CD4-positive, alpha-beta T cell (primary cell): ENCODE results near the gene THG1L. TPM values are rescaled to one million over a fixed set of nuclear protein-coding genes. Genes with fewer than 3 reads are reported as not detected.

Experiments used
- ATAC-seq: fragments of 200-7000 bp; cut with Tn5 transposase; one replicate; pipeline ENCODE4 v1.10.0; 2022; ENCODE audit warnings: mild to moderate bottlenecking; ENCODE audit not compliant: poor library complexity
- CTCF ChIA-PET: fragments of 350-600 bp; sonication (Branson Sonifier 250); formaldehyde crosslinking; loops from one replicate; lab custom pipeline; 2021; ENCODE audit warnings: antibody characterized with exemption, inconsistent platforms; lab: Charles Lee
- POLR2A ChIA-PET: fragments of 350-600 bp; sonication (Branson Sonifier 250); formaldehyde crosslinking; loops from one replicate; lab custom pipeline; 2021; ENCODE audit warnings: antibody characterized with exemption, inconsistent platforms; lab: Charles Lee
- DNase-seq, 14 experiments: peaks; one replicate each; pipeline ENCODE4 v3.0.0-alpha.2; 2013 to 2020; ENCODE audit warnings: mixed read lengths in 2 of 14
- H3K27ac ChIP-seq, 2 donors: one replicate each; pipeline versions ENCODE4 v1.5.1 to v1.7.0; 2013; ENCODE audit warnings: low read length in 2 of 2, low read depth in 1 of 2, mild to moderate bottlenecking in 1 of 2
- H3K27me3 ChIP-seq, 2 experiments: 1 replicate in 1 of 2; 2 replicates in 1 of 2; pipeline versions ENCODE4 v1.6.1 to v1.7.0; 2013; ENCODE audit warnings: low read length in 2 of 2, control low read depth in 1 of 2, mild to moderate bottlenecking in 1 of 2, moderate library complexity in 1 of 2; ENCODE audit not compliant: insufficient read depth in 2 of 2, control insufficient read depth in 1 of 2
- H3K36me3 ChIP-seq: one replicate; pipeline ENCODE4 v1.6.1; 2013; ENCODE audit warnings: low read length, control low read depth; ENCODE audit not compliant: insufficient read depth
- H3K4me1 ChIP-seq: one replicate; pipeline ENCODE4 v1.6.1; 2013; ENCODE audit warnings: low read length, control low read depth; ENCODE audit not compliant: insufficient read depth
- H3K4me3 ChIP-seq: one replicate; pipeline ENCODE4 v1.5.1; 2013; ENCODE audit warnings: mild to moderate bottlenecking, low read length, moderate library complexity
- H3K9me3 ChIP-seq, 2 experiments: 1 replicate in 1 of 2; 2 replicates in 1 of 2; pipeline versions ENCODE4 v1.6.1 to v1.7.0; 2013; ENCODE audit warnings: low read length in 2 of 2, mild to moderate bottlenecking in 2 of 2, control low read depth in 1 of 2, moderate library complexity in 1 of 2; ENCODE audit not compliant: control insufficient read depth in 1 of 2, insufficient read depth in 1 of 2
- H3K27ac Mint-ChIP-seq: one replicate; pipeline ENCODE4 v1.8.0; 2020; ENCODE audit warnings: mixed read lengths
- H3K27me3 Mint-ChIP-seq: one replicate; pipeline ENCODE4 v1.8.0; 2021; ENCODE audit warnings: mixed read lengths
- H3K36me3 Mint-ChIP-seq: one replicate; pipeline ENCODE4 v1.8.0; 2021; ENCODE audit warnings: low read depth, mixed read lengths
- H3K4me1 Mint-ChIP-seq: one replicate; pipeline ENCODE4 v1.8.0; 2021; ENCODE audit warnings: low read depth, mixed read lengths
- H3K4me3 Mint-ChIP-seq: one replicate; pipeline ENCODE4 v1.8.0; 2020; ENCODE audit warnings: mild to moderate bottlenecking, mixed read lengths
- H3K9me3 Mint-ChIP-seq: one replicate; pipeline ENCODE4 v1.8.0; 2020; ENCODE audit warnings: mixed read lengths
- intact Hi-C, 2 experiments: fragments of 100-400 bp; cut with DNase I in 1 of 2; cut with micrococcal nuclease in 1 of 2; formaldehyde crosslinking; loops; one replicate each; pipeline versions ENCODE4 v1.15.1 to v1.9.0; 2023 to 2025; cut with DNase I, micrococcal nuclease
- total RNA-seq, 174 experiments: library from RNA in 2 of 174; stranded (reverse) in 2 of 174; gene quantifications; one replicate each; pipeline ENCODE4 v1.2.3 and lab custom pipeline; 2021 to 2026
- TF ChIP-seq, protein P1 (sequence below): fragments of 200-600 bp; IDR thresholded peaks from one replicate; pipeline ENCODE4 v1.8.0; 2022; ENCODE audit warnings: antibody characterized with exemption, mild to moderate bottlenecking

The THG1L gene
- total RNA-seq, 2 experiments from 2014 or later, result 4.1 to 4.6 TPM

DNA sequence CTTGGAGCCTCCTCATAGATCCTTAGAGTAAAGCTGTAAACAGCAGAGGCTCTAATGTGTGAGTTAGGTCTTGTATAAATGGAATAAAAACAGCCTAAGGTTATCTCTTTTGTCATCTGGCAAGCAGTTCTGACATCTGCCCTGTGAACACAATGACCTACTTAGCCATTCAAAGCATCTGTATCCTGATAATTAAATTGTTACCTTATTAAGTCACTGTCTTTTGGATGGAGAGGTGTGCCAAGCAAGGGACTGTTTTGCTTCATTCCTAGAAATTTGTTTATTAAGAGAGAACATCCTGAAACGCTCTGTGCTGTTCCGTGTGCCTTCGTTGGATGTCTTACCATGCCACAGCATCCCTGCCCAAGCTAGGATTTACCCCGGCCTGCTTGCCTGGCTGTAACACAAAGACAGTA is 13.8 kb downstream of the THG1L start:
- peaks cover 35% of the 10 kb centered on the region for H3K4me1 Mint-ChIP-seq
- peaks cover 20% of the 10 kb centered on the region for H3K4me1 ChIP-seq
- H3K27me3 ChIP-seq, result no peaks in the 10 kb centered on the region
- H3K27ac Mint-ChIP-seq, result no peak overlapping the region
- CTCF ChIA-PET, result interaction anchor here (1.3 to 2.2 kb wide), 2 partner anchors 26 to 313 kb away, joined by 3 to 16 read pairs; no protein-coding TSS in a partner anchor
- H3K36me3 ChIP-seq, result no peaks in the 10 kb centered on the region
- intact Hi-C loops, result loop anchor here in 1 of 2 experiments (5.0 kb wide), 1 partner anchor 112 kb away; the partner anchor contains the start of gene CLINT1
- peaks cover 9% of the 10 kb centered on the region for H3K36me3 Mint-ChIP-seq
- no peaks in the 10 kb centered on the region for H3K27me3 Mint-ChIP-seq
- H3K4me3 Mint-ChIP-seq, result peak overlapping the region; percentile 86
- DNase-seq, result no peak
- H3K4me3 ChIP-seq, result no peak overlapping the region
- POLR2A ChIA-PET, result no interaction called here
- ATAC-seq, result no peak
- no peaks in the 10 kb centered on the region for H3K9me3 ChIP-seq
- no peak overlapping the region for H3K27ac ChIP-seq
- TF ChIP-seq, protein P1, sequence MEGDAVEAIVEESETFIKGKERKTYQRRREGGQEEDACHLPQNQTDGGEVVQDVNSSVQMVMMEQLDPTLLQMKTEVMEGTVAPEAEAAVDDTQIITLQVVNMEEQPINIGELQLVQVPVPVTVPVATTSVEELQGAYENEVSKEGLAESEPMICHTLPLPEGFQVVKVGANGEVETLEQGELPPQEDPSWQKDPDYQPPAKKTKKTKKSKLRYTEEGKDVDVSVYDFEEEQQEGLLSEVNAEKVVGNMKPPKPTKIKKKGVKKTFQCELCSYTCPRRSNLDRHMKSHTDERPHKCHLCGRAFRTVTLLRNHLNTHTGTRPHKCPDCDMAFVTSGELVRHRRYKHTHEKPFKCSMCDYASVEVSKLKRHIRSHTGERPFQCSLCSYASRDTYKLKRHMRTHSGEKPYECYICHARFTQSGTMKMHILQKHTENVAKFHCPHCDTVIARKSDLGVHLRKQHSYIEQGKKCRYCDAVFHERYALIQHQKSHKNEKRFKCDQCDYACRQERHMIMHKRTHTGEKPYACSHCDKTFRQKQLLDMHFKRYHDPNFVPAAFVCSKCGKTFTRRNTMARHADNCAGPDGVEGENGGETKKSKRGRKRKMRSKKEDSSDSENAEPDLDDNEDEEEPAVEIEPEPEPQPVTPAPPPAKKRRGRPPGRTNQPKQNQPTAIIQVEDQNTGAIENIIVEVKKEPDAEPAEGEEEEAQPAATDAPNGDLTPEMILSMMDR, result no peak
- no peaks in the 10 kb centered on the region for H3K9me3 Mint-ChIP-seq

DNA sequence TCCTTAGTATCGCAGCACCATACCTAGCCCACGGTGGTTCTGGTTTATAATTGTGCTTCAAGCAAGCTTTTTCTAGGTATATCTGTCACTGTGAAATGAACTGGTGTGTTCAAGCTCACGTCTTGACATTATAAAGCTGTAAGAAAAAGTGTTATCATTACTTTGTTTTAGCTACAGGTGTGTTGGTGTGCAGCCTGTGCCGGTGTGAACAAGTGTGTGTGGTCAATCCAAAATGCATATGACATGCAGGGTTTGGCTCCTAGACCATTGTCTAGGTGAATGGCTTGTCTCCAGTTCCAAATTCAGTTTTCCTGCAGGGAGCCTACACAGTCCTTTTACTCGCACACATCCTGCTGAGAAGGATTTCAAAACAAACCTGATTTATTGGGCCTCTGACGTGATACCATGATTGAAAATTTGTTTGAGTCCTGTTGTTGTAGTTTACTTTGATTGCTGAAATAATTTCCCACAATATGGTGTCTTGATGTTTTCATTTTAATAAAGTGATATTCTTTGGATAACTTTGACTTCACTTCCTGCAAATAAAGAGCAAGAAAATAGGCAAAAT is 16.0 kb downstream of the THG1L start:
- H3K4me3 ChIP-seq, result no peak overlapping the region
- H3K9me3 ChIP-seq, result no peaks in the 10 kb centered on the region
- H3K27me3 Mint-ChIP-seq, result no peaks in the 10 kb centered on the region
- peaks cover 7% of the 10 kb centered on the region for H3K36me3 ChIP-seq
- peaks cover 31% of the 10 kb centered on the region for H3K4me1 Mint-ChIP-seq
- intact Hi-C loops, result loop anchor here in 1 of 2 experiments (5.0 kb wide), 1 partner anchor 110 kb away; the partner anchor contains the start of gene CLINT1
- peak overlapping the region; percentile 26 for H3K4me3 Mint-ChIP-seq
- TF ChIP-seq, protein P1, result no peak
- no peak for ATAC-seq
- H3K27ac Mint-ChIP-seq, result no peak overlapping the region
- POLR2A ChIA-PET, result no interaction called here
- CTCF ChIA-PET, result interaction anchor here (1.1 kb wide), 1 partner anchor 15 kb away, joined by 3 read pairs; no protein-coding TSS in a partner anchor
- peaks cover 20% of the 10 kb centered on the region for H3K4me1 ChIP-seq
- H3K36me3 Mint-ChIP-seq, result peaks cover 17% of the 10 kb centered on the region
- no peaks in the 10 kb centered on the region for H3K27me3 ChIP-seq
- H3K27ac ChIP-seq, result no peak overlapping the region
- H3K9me3 Mint-ChIP-seq, result no peaks in the 10 kb centered on the region
- no peak for DNase-seq

DNA sequence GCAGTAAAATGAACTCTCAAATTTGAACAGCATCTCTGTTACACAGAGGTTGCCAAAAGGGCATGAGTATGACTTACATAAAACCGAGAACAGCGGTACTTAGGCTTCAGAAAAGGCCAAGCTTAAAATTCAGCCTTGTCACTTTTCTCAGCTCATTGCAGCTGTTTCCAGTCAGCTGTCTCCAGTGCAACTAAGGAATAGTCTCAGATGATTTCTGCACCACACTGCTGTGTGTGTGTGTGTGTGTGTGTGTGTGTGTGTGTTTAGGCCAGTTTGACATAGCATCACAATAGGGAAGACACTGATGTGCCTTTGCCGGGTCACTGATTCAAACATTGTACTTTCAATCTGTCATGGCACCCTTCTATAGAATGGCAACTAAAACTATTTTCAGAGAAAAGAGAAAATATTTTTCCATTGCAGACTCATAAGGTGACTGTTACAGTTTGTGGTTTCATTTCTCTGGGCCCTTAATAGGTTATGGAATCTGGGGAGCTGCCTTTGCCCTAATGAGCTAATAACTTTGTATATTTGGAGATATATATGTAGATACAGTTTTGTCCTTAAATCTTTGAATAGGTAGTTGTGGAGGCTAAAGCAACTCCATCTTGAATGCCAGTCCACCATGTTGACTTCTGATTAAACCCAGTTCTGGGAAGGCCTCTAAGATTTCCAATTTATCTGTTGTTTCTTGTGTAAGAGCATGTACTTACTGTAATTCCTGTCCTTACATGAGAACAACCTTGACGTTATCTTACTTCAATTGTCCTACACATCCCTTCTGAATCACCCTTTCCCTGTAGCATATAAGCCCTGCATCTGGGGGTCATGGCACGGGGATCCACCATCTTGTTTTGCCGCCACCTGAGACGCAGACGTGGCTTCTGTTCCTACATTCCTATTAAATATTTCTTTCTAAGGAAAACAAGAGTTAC is 16.8 kb downstream of the THG1L start:
- POLR2A ChIA-PET, result no interaction called here
- H3K4me3 Mint-ChIP-seq, result no peak overlapping the region
- H3K36me3 Mint-ChIP-seq, result peaks cover 25% of the 10 kb centered on the region
- ATAC-seq (no peak), DNase-seq (no peak)
- no peak overlapping the region for H3K27ac ChIP-seq
- peaks cover 9% of the 10 kb centered on the region for H3K36me3 ChIP-seq
- CTCF ChIA-PET, result no interaction called here
- no peak overlapping the region for H3K27ac Mint-ChIP-seq
- no peaks in the 10 kb centered on the region for H3K27me3 ChIP-seq
- no peaks in the 10 kb centered on the region for H3K9me3 Mint-ChIP-seq
- intact Hi-C loops, result loop anchor here in 1 of 2 experiments (5.0 kb wide), 1 partner anchor 109 kb away; the partner anchor contains the start of gene CLINT1
- H3K4me1 Mint-ChIP-seq, result peaks cover 29% of the 10 kb centered on the region
- H3K4me1 ChIP-seq, result peaks cover 16% of the 10 kb centered on the region
- no peaks in the 10 kb centered on the region for H3K9me3 ChIP-seq
- no peaks in the 10 kb centered on the region for H3K27me3 Mint-ChIP-seq
- no peak overlapping the region for H3K4me3 ChIP-seq
- TF ChIP-seq, protein P1, result no peak
